ENCODE measurements around the gene GRAMD1A.
"Not testable (repeated sequence)": the region's sequence is repeated elsewhere in the genome, so short reads cannot be mapped to it uniquely, and the experiment has no call there.

GRAMD1A gene

DNA sequence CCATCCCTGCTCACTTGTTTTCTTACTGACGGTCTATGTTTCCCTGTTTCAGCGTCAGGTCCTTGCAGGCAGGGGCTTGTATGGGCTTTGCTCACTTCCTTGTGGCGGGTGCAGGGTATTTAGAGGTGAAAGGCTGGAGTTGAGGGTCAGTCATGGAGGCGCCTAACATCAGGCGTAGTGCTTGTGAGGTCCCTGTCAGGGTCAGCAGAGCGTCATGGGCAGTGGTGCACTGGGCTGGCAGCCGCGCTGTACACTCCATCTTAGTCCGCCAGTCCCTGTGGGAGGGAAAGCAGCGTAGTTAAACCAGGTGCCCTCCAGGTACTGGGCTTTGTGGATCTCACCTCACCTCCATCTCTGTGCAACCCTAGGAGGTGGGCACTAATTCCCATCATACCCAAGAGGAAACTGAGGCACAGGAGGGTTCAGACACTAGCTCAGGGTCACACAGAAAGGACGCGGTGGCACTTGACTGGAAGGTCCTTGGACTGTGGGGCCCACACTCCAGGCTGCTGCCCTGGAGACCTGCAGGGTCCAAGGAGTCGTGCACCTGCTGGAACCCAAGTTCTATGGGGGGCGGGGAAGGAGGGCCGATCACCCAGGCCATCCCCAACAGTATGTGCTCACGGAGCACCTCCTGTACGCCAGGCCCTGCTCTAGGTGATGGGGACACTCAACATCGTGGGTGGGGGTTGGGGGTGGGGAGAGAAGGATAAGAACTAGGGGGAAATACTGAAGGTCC lies 4.6 kb downstream of the GRAMD1A start:
- no peak for DNase-seq

DNA sequence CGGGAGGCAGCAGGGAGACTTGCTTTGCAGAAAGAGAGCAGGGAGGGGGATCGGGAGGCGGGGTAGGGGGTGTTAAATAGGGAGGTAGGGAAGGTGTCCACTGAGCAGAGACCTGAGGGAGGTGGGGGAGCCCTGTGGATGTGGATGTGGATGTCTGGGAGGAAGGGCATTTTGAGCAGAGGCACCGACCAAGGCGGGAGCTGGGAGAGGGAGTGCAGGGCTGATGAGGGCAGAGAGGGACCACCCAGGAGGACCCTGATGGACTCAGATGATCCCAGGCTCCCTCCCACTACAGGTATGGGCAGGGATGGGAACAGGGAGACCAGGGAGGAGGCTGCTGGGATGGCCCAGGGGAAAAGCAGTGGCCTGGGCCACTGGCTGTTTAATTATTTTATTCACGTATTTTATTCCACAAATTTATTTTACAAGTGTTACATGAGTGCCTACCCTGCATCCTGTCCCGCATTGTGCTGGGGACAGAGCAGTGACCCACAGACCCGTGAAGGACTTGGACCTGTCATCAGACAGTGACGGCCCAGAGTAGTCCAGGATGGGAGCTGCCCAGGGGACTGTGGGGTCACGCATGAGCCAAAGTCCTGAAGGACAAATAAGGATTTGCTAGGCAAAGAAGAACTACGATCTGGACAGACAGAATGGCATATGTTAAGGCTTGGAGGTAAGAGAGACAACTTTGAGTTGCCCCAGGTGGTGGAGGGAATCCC lies 5.3 kb downstream of the GRAMD1A start:
- no peak for DNase-seq

DNA sequence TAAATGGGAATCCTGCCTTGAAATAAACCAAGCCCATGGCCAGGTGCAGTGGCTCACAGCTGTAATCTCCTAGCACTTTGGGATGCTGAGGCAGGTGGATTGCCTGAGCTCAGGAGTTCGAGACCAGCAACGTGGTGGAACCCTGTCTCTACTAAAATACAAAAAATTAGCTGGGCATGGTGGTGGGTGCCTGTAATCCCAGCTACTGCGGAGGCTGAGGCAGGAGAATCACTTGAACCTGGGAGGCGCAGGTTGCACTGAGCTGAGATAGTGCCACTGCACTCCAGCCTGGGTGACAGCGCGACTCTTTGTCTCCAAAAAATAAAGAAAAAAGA lies 5.9 kb downstream of the GRAMD1A start:
- DNase-seq: not testable (repeated sequence)

DNA sequence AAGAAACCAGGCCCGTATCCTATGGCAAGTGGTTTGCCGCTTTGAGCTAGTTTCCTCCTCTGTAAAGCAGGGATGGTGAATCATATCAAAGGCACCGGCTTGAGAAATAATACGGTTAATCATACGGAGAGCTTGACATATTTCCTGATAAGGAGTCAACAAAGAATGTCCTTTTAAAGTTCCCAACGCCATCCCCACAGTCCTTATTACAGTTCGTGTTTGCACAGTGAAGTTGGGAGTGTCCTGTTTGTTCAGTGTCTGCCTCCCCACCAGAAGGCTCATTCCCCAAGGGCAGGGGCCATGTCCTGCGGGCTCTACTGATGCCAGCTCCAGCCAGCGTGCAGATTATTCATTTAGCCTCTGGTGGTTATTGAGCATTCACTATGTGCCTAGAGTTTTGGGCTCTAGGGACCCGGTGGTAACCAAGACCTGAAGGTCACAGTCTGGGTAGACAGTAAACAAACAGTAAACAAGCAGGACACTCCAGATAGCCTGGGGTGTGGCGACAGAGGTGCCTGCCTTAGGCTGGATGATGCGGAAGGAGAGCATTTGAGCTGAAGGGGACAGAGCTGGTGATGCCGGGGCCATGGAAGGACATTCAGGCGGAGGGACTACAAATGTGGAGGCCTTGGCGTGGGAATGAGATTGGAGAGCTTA lies 6.3 kb downstream of the GRAMD1A start:
- DNase-seq: no peak

DNA sequence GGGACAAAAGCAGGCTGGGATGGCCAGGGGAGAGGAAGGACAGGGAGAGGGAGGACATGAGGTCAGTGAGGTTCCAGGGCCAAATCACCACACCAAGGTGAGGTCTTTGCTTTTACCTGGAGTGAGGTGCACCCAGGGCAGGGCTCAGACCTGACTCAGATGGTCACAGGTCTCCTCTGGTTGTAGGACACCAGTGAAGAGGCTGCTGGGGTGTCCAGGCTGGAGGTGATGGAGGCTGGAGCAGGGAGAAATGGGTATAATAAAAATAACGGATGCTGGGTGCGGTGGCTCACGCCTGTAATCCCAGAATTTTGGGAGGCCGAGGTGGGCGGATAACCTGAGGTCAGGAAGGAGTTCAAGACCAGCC lies 6.9 kb downstream of the GRAMD1A start:
- no peak for DNase-seq

DNA sequence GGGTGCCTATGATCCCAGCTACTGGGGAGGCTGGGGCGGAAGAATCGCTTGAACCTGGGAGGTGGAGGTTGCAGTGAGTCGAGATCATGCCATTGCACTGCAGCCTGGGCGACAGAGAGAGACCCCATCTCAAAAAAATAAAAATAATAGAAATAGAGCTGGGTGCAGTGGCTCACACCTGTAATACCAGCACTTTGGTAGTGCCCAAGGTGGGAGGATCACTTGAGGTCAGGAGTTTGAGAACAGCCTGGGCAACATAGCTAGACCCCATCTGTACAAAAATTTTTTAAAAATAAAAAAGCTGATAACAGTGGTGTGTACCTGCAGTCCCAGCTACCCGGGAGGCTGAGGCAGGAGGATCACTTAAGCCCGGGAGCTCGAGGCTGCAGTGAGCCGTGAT lies 7.3 kb downstream of the GRAMD1A start:
- DNase-seq: not testable (repeated sequence)

DNA sequence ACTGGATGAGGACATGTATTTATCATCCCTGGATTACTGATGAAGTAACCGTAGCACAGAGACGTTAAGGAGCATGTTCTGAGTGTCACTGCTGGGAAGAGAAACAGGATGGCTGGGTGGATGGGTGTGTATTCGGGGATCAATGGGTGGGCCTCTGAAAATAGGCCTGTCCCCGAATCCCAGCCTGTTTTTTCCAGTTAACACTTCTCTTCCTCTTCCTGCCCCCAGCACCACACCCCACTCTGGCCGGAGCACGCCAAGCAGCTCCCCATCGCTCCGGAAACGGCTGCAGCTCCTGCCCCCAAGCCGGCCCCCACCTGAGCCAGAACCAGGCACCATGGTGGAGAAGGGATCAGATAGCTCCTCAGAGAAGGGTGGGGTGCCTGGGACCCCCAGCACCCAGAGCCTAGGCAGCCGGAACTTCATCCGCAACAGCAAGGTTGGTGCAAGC lies 8.8 kb downstream of the GRAMD1A start:
- no peak for DNase-seq

DNA sequence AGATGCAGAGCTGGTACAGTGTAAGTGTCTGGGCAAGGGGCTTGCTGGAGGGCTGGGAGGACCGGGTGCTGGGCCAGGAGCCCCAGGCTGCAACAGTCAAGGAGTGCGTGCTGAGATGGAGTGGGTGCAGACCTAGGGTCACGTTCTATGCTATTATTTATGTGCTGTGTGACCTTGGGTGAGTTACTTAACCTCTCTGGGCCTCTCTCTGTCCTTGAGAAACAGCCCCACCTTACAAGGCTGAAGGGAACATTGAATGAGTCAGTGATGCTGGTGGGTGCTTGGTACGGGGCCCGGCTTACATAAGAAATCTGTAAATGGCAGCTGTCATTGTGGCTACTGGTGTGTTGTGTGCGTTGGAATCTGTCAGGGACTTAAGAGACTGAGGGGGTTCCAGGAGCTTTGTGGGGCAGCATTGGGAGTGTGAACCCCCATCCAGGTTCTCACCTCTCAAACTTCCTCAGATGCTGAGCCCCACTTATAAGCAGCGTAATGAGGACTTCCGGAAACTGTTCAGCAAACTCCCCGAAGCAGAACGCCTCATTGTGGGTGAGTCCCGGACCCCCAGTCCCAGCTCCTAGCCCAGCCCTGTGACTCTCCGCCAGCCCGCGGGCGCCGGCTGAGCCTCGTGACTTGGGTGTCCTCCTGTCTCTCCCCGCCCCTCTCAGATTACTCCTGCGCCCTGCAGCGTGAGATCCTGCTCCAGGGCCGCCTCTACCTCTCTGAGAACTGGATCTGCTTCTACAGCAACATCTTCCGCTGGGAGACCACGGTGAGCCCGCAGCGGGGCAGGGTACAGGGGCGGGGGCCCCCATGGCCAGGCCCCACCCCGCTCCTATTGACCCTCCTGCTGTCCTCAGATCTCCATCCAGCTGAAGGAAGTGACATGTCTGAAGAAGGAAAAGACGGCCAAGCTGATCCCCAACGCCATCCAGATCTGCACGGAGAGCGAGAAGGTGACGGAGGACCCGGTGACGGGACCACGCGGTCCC lies 9.6 kb downstream of the GRAMD1A start:
- no peak for DNase-seq

DNA sequence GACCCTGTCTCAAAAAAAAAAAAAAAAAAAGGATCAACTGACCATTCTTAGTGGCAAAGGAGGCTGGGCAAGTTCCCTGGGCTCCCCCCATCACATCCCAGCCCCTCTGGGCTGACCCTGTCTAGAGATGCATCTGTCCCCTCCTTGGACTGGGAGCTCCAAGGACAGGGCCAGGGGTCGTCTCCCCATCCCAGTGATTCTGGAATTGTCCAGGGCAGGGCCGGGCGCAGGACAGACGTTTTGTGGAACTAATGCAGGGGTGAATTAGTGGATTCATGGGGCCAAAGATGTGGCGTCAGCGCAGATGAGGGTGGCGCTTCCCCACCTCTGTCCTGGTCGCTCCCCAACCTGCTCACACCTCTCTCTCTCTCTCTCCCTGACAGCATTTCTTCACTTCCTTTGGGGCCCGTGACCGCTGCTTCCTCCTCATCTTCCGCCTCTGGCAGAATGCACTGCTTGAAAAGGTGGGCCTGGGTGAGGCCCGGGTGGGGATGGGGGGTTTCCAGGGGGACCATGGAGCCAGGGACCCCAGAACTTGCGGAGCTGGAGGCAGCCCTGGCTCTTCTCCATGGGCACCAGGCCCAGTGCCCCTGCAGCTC lies 11.1 kb downstream of the GRAMD1A start:
- DNase-seq: no peak

DNA sequence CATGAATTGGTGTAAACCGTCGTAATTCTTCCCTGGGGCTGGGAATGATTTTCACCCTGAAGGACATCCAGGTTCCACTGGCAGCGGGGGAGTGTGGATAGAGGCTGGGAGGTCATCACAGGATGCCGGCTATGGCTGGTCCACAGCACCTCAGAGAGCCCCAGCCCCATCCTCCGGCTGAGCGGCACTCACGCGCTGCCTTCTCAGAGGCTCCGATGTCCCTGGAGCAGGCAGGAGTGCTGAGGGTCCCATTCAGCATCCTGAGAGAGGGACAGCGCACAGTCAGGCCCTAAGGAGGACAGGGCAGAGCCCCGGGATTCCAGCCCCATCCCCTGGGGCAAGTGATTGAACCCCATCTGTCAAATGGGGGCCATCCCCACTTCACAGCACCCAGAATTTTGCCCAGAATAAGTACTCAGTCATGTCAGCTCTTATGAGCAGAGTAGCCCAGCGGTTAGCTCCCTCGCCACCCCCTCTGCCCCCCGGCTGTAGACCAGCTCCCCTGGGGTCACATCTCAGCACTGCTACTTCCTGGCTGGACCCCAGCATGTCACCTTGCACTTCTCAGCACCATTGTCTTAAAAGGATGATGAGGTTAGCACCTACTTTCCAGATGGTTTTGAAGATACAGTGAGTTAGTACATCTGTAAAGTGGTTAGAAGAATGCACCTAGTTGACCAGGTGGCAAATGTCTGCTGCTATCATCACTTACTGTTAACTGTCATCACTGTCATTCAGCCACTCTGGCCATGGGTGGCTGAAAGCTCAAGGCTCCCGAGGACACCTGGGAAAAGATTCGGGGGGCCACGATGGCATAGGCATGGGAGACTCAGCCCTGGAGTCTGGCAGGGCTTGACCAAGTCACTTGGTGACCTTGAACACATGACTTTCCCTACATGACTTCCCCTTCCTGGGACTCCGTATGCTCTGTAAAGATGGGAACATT lies 11.9 kb downstream of the GRAMD1A start:
- DNase-seq: no peak

DNA sequence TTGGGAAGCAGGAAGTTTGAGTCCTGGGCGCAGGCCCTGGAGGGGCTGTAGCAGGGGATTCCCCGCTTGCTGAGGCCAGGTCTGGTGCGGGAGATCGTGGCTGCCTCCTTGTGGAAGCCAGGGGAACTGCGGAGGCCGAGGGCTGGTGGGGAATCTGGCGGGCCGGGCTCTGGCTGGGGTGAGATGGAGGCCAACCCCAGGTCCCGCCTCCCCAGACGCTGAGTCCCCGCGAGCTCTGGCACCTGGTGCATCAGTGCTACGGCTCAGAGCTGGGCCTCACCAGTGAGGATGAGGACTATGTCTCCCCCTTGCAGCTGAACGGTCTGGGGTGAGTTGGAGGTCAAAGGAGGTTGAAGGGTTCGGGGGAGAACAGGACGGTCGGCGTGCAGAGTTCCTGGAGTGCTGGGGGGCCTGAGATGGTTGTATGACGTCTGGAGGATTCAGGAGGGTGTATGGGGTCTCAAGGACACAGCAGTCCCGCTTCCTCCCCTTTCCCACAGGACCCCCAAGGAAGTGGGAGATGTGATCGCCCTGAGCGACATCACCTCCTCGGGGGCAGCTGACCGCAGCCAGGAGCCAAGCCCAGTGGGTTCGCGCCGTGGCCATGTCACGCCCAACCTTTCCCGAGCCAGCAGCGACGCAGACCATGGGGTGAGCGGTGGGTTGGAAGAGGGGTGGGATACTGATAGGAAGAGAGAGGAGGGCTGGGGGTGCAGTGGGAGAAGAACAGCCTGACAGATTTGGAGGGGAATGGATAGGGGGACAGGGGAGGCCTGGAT lies 13.1 kb downstream of the GRAMD1A start:
- no peak for DNase-seq

DNA sequence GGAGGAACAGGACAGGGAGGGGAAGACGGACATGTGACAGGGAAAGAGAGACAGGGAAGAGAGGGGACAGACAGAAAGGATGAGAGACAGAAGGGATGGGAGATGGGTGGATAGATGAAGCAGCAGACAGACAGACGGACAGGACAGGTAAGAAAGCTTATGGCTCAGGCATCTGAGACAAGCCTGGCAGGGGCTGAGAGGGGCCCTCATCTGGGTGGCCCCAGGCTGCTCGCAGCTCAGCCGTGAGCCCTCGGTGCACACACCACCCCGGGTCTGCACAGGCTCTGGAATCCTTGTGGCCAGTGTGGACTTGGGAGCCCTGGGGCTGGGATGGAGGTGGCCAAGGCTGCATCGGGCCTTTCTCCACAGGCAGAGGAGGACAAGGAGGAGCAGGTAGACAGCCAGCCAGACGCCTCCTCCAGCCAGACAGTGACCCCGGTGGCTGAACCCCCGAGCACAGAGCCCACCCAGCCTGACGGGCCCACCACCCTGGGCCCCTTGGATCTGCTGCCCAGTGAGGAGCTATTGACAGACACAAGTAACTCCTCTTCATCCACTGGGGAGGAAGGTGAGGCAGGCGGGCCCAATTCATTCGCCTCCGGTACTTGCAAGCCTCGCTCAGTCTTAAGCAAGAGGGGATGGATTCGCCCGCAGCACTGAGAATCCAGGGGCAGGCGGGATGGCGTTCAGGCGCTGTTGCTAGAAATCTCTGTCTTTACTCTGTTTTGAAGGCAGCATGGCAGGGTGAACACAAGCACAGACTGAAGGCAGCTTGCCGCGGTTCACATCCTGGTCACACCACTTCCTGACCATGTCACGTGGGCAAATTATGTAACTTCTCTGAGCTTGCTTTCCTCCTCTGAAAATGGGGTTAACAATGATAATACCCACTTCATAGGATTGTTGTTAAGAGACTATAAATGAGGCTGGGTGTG lies 14.0 kb downstream of the GRAMD1A start:
- no peak for DNase-seq

DNA sequence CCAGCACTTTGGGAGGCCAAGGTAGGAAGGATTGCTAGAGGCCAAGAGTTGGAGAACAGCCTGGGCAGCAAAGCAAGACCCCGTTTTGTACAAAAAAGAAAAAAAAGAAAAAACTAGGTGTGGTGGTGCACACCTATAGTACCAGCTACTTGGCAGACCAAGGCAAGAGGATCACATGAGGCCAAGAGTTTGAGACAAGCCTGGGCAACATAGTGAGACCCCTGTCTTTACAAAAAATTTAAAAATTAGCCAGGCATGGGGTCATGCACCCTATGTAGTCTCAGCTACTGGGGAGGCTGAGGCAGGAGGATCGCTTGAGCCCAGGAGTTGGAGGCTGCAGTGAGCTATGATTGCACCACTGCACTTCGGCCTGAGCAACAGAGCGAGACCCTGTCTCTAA lies 14.7 kb downstream of the GRAMD1A start:
- not testable (repeated sequence) for DNase-seq

DNA sequence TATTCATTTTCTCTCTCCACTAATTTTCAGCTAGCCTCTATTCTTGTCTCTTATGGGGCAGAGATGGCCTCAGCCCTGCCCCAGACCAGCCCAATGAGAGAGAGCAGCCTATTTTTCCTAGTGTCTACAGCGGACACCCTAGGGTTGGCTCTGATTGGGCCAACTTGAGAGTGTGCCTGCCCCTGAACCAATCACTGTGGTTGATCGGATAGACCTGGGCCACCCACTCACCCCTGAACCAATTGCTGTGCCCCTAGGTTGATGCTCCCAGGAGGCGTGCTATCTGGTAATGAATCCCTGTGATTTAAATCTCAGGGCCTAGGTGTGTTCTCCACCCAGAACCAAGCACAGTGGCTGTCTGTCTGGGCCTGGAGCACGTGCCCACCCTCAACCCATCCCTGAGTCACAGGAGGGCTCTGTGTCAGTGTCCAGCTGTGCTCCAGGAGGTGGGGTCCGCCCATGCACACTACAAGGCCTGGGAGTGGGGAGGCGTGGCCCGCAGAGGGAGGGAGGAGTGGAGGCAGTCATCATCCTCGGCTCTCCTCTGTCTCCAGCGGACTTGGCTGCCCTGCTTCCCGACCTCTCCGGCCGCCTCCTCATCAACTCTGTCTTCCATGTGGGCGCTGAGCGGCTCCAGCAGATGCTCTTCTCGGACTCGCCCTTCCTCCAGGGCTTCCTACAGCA lies 15.3 kb downstream of the GRAMD1A start:
- no peak for DNase-seq

DNA sequence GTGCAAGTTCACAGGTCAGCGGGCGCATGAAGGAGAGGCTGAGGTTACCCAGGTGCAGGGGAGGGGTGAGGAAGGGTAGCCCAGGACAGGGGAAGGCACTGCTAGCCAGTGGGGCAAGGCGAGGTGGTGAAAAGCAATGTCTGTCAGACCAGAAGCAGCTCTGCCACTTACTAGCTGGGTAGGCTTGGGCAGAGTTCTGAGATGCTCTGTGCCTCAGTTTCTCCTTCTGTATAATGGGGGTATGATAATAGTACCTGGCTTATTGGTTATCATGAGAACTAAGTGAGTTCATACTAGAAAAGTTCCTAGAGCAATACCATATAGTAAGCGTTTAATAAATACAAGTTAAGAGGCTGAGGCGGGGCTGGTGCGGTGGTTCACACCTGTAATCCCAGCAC lies 15.8 kb downstream of the GRAMD1A start:
- no peak for DNase-seq

DNA sequence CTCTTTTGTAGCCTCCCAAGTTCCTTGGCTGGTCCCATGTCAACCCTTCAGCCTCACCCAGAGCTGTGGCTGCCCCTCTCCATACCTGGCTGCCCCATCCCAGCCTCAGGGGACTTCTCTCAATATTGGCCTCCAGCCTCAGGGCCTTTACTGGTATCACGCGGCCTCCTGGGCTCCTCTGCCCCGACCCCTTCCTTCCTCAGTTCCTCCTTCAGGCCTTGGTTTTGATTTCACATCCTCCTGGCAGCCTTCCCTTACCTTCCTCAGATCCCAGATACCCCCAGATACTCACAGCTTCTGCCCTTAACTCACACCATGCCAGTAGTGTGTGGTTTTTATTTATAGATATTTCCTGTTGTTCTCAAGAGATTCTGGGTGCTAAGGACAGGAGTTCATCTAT lies 17.4 kb downstream of the GRAMD1A start:
- no peak for DNase-seq

DNA sequence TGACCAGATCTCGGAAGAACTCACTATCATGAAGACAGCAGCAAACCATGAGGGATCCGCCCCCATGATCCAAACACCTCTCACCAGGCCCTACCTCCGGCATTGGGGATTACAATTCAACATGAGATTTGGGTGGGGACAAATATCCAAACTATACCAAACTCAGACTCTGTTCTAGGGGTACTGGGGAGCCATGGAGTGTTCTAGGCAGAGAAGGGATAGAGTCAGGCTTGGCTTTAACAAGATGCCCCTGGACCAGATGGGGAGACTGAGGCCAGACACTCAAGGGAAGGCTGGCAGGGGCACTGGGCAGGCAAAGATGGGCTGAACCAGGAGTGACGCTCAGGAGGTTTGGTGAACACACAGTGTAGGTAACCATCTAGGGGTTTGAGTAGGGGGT lies 18.3 kb downstream of the GRAMD1A start:
- no peak for DNase-seq

DNA sequence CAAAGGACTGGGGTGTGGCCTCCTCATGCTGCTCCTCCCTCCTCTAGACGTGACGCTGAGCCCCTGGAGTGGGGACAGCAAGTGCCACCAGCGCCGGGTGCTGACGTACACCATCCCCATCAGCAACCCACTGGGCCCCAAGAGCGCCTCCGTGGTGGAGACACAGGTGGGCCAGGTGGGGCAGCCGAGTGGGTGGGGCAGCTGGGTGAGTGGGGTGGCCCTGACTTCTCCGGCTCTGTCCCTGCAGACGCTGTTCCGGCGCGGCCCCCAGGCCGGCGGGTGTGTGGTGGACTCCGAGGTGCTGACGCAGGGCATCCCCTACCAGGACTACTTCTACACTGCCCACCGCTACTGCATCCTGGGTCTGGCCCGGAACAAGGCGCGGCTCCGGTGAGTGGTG lies 19.0 kb downstream of the GRAMD1A start:
- no peak for DNase-seq

DNA sequence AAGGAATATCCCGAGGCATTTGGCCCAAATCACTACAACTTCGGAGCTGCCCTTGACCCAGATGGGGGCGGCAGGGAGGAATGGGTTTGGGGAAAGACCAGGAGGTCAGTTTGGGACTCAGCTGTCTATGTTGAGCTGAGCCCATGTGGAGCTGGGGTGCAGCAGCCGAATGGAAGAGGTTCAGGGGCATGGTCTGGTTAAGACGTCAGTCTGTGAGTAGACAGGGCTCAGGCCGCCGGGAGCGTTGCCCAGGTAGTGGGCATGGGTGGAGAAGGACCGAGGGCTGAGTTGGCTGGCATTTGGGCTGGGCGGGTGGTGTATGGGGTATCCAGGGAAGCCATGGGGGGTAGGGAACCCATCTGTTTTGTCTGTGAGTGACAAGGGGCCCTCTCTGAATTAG lies 20.9 kb downstream of the GRAMD1A start:
- DNase-seq: no peak

Measured in amniotic stem cell (primary cell).